GM21526 (cell line): ENCODE measurements around the gene CUTA.

Experiments used
- ATAC-seq: cut with Tn5 transposase; IDR thresholded peaks from one replicate; pipeline ENCODE4 v1.9.1; 2021; ENCODE audit warnings: moderate library complexity; ENCODE audit not compliant: unreplicated experiment, low FRiP score

The CUTA gene

DNA sequence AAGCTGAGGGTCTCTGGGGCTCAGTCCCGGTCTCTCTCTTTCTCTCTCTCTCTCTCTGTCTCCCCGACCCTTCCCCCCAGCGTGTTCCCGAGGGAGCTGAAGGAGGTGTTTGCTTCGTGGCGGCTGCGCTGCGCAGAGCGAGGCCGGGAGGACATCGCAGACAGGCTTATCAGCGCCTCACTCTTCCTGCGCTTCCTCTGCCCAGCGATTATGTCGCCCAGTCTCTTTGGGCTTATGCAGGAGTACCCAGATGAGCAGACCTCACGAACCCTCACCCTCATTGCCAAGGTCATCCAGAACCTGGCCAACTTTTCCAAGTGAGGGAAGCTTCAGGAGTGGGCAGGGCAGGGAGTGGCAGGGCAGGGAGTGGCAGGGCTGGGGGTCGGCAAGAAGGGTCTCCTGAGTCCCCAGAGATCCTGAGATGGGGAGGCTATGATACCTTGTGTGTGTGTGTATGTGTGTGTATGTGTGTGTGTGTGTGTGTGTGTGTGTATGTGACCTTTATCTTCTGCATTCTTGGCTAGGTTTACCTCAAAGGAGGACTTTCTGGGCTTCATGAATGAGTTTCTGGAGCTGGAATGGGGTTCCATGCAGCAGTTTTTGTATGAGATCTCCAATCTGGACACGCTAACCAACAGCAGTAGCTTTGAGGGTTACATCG lies 22.9 kb upstream of the CUTA start:
- ATAC-seq, result no peak

- no peak for ATAC-seq
Observed at GRCh38 chr6:33439956-33440648, 22.2 kb upstream of the CUTA start.

- ATAC-seq, result no peak
Observed at GRCh38 chr6:33438978-33439594, 21.2 kb upstream of the CUTA start.

GRCh38 chr6:33437666-33438065 lies 19.8 kb upstream of the CUTA start:
- ATAC-seq, result no peak

- ATAC-seq, result no peak
Observed at GRCh38 chr6:33434961-33435360, 17.1 kb upstream of the CUTA start.

GRCh38 chr6:33433544-33434191 lies 15.8 kb upstream of the CUTA start:
- no peak for ATAC-seq

DNA sequence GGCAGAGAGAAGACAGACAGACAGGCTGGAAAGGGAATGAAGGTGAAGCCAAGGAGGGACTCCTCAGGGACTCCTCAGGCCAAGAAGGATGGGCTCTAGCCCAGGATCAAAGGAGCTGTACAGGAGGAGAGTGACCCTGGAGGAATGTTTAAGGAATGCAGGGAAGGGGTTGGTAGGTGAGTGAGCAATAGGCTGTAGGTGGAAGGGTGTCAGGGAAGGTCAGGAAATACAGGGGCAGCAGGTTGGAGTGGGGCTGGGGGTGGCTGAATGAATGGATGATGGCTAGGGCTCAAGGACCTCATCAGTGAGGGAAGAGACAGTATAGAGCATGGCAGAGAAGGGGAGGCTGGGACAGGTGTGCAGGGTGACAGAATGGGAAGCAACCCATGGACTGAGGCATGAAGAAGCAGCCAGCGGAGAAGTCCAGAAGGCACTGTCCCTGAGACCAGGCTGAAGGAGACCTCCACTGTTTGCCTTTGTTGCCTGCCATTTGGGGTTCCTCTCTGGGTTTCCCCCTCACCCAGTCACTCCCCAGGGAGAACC lies 15.2 kb upstream of the CUTA start:
- ATAC-seq, result no peak

DNA sequence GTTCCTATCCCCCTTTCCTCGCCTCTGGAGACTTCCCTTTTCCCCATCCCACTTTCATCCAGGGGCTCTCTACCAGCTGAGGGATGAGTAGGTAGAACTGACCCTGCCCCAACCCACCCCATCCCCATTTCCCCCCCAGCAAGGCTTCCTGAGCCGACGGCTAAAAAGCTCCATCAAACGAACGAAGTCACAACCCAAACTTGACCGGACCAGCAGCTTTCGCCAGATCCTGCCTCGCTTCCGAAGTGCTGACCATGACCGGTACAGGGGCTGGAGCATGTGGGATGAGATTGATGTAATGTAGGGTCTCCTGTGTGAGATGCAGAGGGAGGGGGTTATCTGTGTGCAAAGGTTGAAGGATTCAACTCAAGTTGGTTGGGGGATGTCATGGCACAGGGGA lies 14.6 kb upstream of the CUTA start:
- ATAC-seq, result no peak

DNA sequence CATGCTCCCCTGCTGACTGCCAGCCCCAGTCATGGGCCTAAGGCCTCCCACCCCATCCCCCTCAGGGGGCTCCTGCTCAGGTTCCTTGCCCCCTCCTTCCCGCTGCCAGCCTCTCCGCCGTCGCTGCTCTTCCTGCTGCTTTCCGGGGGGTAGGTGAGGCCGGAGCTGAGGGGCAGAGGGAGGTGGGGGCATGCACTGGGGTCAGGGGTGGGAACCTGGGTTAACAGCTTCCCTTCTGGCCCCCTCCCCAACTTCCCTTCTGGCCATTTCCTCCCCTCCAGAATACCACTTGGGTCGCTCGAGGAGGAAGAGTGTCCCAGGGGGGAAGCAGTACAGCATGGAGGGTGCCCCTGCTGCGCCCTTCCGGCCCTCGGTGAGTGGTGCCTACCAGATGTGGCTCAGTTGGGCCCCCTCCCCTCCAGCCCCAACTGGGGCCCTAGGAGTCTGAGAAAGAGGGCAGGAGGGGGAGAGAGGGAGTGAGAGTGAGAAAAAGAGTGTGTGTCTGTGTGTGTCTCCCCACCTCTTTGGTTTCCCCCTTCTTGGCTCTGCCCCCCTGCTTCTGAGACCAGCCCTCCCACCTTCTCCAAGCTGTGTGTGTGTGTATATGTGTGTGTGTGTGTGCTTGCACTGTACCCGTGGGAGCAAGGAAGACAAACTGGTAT lies 14.1 kb upstream of the CUTA start:
- no peak for ATAC-seq

- no peak for ATAC-seq
Observed at GRCh38 chr6:33430991-33431879, 13.3 kb upstream of the CUTA start.

DNA sequence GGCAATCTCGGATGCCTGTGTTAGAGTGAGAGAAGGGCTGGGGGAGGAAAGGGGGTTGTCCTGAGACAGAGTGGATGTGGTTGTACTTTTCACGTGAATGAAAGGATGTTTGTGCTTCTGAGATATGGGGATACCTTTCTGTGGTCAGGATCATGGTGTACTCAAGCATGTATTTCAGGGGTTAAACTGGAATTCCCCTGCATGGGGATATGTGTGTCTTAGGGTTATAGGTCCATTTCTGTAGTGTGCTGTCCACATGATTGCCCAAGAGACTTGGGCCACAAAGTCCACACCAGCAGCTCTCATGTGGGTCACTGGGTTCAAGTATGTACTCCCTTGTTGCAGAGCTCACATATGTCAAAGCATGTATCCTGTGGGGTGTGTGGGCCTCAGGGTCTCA lies 12.4 kb upstream of the CUTA start:
- ATAC-seq, result no peak

GRCh38 chr6:33429750-33430052 lies 11.8 kb upstream of the CUTA start:
- ATAC-seq, result no peak

- no peak for ATAC-seq
Observed at GRCh38 chr6:33428966-33429749, 11.3 kb upstream of the CUTA start.

GRCh38 chr6:33428224-33428965 lies 10.5 kb upstream of the CUTA start:
- no peak for ATAC-seq

DNA sequence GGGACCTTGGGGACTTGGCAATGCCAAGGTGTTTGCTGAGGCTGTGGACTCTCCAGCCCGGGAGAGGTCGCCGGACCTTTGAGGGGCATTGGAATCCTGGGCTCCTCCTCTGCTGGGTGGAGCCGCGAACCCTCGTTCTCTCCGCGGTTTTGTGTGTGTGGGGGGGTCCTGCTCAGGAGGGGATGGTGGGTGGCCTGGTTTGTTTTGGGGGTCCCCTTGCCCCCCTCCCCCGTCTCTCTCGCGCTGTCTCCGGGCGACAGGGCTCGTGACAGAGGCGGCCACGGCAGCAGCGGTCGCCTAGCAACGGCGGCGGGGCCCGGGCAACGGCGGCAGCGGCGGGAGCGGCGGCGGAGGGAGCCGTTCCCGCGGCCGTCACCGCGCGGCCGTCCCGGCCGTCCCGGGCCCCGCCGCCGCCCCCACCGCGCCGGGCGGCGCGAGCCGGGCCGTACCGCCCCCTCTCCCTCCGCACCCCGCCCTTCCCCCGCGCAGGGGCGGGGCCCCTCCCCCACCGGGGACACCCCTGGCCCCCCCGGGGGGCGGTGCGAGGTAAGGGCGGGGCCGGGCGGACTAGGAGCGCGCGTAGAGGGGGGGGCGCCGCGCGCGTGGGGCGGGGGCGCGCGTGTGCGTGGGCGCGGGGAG lies 9.8 kb upstream of the CUTA start:
- no peak for ATAC-seq

DNA sequence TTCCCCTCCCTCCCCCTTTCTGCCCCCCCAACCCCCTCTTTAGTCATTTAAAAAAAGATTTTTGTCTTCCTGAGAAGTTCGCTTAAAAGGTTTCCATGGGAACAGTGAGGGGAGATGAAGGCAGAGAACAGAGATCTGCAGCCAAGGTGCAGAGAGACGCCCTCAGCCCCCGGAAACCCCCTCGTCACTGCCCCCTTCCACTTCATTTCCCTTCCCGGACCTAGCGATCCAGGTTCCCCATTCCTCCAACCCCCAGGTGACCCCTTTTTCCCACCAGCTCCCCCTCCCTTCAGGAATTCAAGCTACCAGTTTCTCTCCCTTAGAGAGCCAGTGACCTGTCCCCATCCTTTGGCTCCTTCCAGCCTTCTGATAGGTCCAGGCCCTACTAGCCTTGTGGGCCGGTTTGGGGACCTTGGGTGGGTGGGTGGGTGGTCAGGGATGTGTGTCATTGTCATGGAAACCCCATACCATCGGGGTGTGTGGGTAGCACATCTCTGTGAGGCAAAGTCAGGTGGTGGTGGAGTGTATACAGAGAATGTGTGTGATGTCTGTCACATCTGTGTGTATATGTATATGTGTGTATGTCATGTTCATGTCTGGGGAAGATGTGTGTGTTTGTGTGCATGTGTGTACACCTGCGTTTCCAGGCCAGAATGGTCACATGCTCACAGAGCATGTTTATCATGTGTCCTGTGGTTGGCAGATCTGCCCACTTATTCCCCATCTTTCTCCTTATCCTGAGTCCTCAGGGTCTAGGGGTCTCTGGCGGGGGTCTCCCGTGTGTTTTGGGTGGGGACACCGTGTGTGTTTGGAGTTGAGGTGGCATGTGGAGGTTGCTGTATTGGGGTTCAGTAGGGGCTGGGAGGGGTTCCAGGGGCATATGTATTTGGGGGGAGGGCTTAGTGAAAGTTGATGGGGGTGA lies 8.9 kb upstream of the CUTA start:
- ATAC-seq, result no peak
